CD4-positive, alpha-beta T cell treated with Interleukin-15 for 4 hours (primary cell): Measurements from ENCODE around the gene LAPTM5.

Source experiments
- DNase-seq: peaks from one replicate; pipeline ENCODE4 v3.0.0-alpha.2; 2020; ENCODE audit warnings: low spot score

LAPTM5 gene

GRCh38 chr1:30755746-30756145 lies 1.8 kb downstream of the LAPTM5 start:
- no peak for DNase-seq

- DNase-seq: no peak
Observed at GRCh38 chr1:30755334-30755733, 2.2 kb downstream of the LAPTM5 start.

GRCh38 chr1:30754684-30755171 lies 2.8 kb downstream of the LAPTM5 start:
- DNase-seq: no peak

GRCh38 chr1:30753660-30754123 lies 3.9 kb downstream of the LAPTM5 start:
- DNase-seq: no peak

- no peak for DNase-seq
Observed at GRCh38 chr1:30753118-30753517, 4.5 kb downstream of the LAPTM5 start.

GRCh38 chr1:30752651-30752908 lies 5.0 kb downstream of the LAPTM5 start:
- no peak for DNase-seq

GRCh38 chr1:30751830-30752650 lies 5.5 kb downstream of the LAPTM5 start:
- no peak for DNase-seq

- DNase-seq: no peak
Observed at GRCh38 chr1:30750731-30751291, 6.8 kb downstream of the LAPTM5 start.

GRCh38 chr1:30749691-30750583 lies 7.6 kb downstream of the LAPTM5 start:
- peak; percentile 73 for DNase-seq

GRCh38 chr1:30748699-30749401 lies 8.7 kb downstream of the LAPTM5 start:
- DNase-seq: no peak

- no peak for DNase-seq
Observed at GRCh38 chr1:30748098-30748698, 9.4 kb downstream of the LAPTM5 start.

GRCh38 chr1:30747033-30748008 lies 10.3 kb downstream of the LAPTM5 start:
- DNase-seq: no peak

- no peak for DNase-seq
Observed at GRCh38 chr1:30746212-30747032, 11.2 kb downstream of the LAPTM5 start.

- DNase-seq: no peak
Observed at GRCh38 chr1:30745834-30746208, 11.8 kb downstream of the LAPTM5 start.

- DNase-seq: no peak
Observed at GRCh38 chr1:30745156-30745833, 12.3 kb downstream of the LAPTM5 start.

- DNase-seq: no peak
Observed at GRCh38 chr1:30744060-30744756, 13.4 kb downstream of the LAPTM5 start.

GRCh38 chr1:30743584-30744059 lies 14.0 kb downstream of the LAPTM5 start:
- peak; percentile 84 for DNase-seq

- no peak for DNase-seq
Observed at GRCh38 chr1:30742963-30743559, 14.5 kb downstream of the LAPTM5 start.
